Inflammatory macrophage (primary cell): ENCODE measurements around the gene TMEM183A.

Source experiments
- DNase-seq, 2 donors: peaks; one replicate each; pipeline ENCODE4 v3.0.0-alpha.2; 2020 to 2022

Gene TMEM183A

GRCh38 chr1:203028784-203029553, 21.8 kb downstream of the TMEM183A start:
- DNase-seq = no peak

GRCh38 chr1:203031467-203031866, 24.3 kb downstream of the TMEM183A start:
- peak in 1 of 2 donors; percentile 12 for DNase-seq

GRCh38 chr1:203033287-203033686, 26.1 kb downstream of the TMEM183A start:
- DNase-seq = no peak

- DNase-seq = no peak
Observed at GRCh38 chr1:203033917-203034316, 26.7 kb downstream of the TMEM183A start.

- DNase-seq = no peak
Observed at GRCh38 chr1:203034422-203035110, 27.4 kb downstream of the TMEM183A start.

- no peak for DNase-seq
Observed at GRCh38 chr1:203035111-203036000, 28.2 kb downstream of the TMEM183A start.

GRCh38 chr1:203036135-203036534, 29.0 kb downstream of the TMEM183A start:
- DNase-seq = no peak

GRCh38 chr1:203036537-203036936, 29.4 kb downstream of the TMEM183A start:
- no peak for DNase-seq

GRCh38 chr1:203037509-203038190, 30.5 kb downstream of the TMEM183A start:
- DNase-seq = no peak

- peak; percentile 62 to 83 for DNase-seq
Observed at GRCh38 chr1:203038217-203038741, 31.1 kb downstream of the TMEM183A start.

- peak; percentile 70 to 80 for DNase-seq
Observed at GRCh38 chr1:203038891-203039608, 31.9 kb downstream of the TMEM183A start.

- DNase-seq = peak; percentile 30 to 59
Observed at GRCh38 chr1:203039609-203040512, 32.7 kb downstream of the TMEM183A start.

GRCh38 chr1:203040513-203041275, 33.5 kb downstream of the TMEM183A start:
- DNase-seq = no peak

- DNase-seq = no peak
Observed at GRCh38 chr1:203041351-203041932, 34.3 kb downstream of the TMEM183A start.

GRCh38 chr1:203043830-203044545, 36.8 kb downstream of the TMEM183A start:
- DNase-seq = no peak

- no peak for DNase-seq
Observed at GRCh38 chr1:203044546-203045250, 37.5 kb downstream of the TMEM183A start.

- DNase-seq = no peak
Observed at GRCh38 chr1:203045336-203045735, 38.2 kb downstream of the TMEM183A start.
